CD4-positive, alpha-beta T cell treated with Interleukin-21 for 1 hour (primary cell): ENCODE data around the gene OR8K5.
"Not testable (repeated sequence)": the region's sequence is repeated elsewhere in the genome, so short reads cannot be mapped to it uniquely, and the experiment has no call there.

Source experiments
- DNase-seq: peaks from one replicate; pipeline ENCODE4 v3.0.0-alpha.2; 2020

OR8K5 gene, protein sequence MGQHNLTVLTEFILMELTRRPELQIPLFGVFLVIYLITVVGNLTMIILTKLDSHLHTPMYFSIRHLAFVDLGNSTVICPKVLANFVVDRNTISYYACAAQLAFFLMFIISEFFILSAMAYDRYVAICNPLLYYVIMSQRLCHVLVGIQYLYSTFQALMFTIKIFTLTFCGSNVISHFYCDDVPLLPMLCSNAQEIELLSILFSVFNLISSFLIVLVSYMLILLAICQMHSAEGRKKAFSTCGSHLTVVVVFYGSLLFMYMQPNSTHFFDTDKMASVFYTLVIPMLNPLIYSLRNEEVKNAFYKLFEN

DNA sequence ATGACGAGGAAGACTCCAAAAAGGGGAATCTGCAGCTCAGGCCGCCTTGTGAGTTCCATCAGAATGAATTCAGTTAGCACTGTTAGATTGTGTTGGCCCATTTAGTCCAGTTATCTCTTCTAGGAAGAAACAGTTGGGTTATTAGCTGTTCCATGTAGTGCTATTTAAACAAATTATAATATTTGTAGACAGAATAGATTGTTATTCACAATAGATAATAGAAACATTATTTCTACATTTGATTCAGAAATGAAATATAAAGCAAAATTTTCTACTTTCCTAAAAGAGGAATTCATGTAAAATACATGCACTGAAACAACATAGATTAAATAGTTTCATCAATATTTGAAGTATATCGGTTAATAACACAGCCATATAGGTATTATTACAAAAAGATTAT lies at the start of gene OR8K5:
OR8K5 (minus strand) TSS at position 101 of the 400 bp plus-strand sequence; CDS start at position 101, 0 bp downstream.
- DNase-seq = no peak

DNA sequence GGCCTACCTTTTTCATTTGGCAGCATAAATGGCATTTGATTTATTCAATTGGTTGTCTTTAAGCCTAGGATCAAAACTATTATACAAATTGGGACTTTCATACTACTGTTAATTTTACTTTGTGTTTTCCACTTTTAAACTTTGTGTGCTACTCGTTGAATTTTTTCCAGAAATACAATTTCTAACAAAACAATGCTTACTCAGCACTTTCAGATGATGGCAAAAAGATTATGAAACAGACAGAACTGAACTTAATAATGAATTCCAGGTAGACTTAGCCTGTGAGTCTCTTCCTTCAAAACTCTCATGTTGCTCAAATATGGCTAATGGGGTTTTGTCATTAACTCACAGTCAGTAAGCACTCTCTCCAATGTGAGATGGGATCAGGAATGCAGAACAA lies 47.7 kb upstream of the OR8K5 start:
- no peak for DNase-seq

- no peak for DNase-seq
Observed at GRCh38 chr11:56197367-56197766, 37.2 kb upstream of the OR8K5 start.

- no peak for DNase-seq
Observed at GRCh38 chr11:56196705-56197104, 36.6 kb upstream of the OR8K5 start.

GRCh38 chr11:56188602-56189001 lies 28.5 kb upstream of the OR8K5 start:
- no peak for DNase-seq

- no peak for DNase-seq
Observed at GRCh38 chr11:56183459-56183858, 23.3 kb upstream of the OR8K5 start.

- DNase-seq = no peak
Observed at GRCh38 chr11:56176318-56176717, 16.2 kb upstream of the OR8K5 start, which contains the start of gene OR5J2. OR5J2 (plus strand) TSS chr11:56176618; CDS start chr11:56176618, 0 bp downstream.

DNA sequence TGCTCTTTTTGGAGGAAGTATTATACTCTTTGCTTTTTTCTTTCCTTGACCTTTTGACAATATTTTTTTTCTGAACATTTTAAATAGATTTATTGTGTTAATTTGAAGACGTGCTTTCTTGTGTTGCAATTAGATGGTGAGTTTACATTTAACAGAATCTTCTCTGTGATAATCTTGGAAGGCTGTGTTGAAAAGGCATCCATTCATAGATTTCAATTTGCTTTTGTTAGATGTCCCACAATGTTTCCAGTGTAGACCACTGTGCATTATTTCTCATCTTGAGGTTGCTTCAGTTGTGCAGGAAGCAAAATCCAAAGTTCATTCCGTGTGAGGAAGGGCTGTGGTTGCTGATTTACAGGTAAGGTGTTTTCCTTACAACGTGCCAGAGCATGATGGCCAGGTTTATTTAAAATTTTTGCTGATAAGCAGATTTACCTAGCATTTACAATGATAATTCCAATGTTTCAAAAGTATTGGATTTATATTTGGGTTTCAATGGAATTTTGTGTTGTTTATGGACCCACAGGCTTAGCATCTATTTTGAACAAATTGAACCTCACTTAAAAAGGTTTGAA lies 12.2 kb upstream of the OR8K5 start:
- no peak for DNase-seq

DNA sequence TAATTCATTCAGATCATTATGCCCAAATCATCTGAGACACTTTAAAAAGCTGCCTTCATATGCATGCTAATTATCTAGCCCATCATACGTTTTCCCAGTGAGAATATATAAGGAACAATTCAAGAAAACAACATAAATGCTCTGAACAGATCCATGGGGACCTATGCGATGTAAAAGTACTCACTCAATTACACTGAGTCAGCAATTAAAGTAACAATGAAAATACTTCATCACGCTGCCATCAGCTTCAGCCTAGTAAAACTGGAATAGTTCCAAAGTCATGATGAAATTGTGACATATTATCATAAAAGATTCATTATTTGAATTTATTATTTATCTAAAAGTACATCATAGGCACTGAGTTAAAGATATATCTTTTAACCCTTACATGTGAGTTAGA lies 3.7 kb upstream of the OR8K5 start:
- no peak for DNase-seq

- DNase-seq = no peak
Observed at GRCh38 chr11:56152333-56152732, 7.8 kb downstream of the OR8K5 start.

GRCh38 chr11:56151376-56151775 lies 8.7 kb downstream of the OR8K5 start:
- DNase-seq = no peak

DNA sequence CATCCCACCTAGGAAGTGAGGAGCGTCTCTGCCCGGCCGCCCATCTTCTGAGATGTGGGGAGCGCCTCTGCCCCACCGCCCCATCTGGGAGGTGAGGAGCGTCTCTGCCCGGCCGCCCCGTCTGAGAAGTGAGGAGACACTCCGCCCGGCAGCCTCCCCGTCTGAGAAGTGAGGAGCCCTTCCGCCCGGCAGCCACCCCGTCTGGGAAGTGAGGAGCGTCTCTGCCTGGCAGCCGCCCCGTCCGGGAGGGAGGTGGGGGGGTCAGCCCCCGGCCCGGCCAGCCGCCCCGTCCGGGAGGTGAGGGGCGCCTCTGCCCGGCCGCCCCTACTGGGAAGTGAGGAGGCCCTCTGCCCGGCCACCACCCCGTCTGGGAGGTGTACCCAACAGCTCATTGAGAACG lies 16.4 kb downstream of the OR8K5 start:
- DNase-seq = not testable (repeated sequence)

DNA sequence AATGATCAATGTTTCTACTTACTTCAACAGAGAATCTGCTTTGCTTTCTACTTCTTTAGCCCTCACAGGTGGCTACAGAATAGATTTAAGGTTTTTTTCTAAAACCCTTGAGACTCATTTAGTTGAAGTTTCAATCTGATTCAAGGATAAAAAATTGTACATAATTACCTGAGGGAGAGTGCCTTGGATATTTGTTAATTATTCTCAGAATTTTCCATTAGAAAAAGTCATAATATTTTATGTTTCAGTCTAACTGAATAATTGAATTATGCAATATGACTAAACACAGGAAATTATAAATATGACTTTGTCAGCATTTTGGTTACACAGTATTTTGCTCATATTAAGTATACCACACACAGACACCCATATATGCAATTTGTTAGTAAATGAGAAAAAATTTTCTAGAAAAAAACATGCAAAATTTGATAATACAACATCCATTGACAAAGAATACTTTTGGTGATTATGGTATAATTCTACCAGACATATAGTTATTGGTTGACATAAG lies 19.9 kb downstream of the OR8K5 start, which contains the start of gene OR8J3:
OR8J3 (minus strand) TSS at position 51 of the 511 bp plus-strand sequence. CDS start 2,483 bp downstream, outside the sequence.
- DNase-seq = no peak

DNA sequence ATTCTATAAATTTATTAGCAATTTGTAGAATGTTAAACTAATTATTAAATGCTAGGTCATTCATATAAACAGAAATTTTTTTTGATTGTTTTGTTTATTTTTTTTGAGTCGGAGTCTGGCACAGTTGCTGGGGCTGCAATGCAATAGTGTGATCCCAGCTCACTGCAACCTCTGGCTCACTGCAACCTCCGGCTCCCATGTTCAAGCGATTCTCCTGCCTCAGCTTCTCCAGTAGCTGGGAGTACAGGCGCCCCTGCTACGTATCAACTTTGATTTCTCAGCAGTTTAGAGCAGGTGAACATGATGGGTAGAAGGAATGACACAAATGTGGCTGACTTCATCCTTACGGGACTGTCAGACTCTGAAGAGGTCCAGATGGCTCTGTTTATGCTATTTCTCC lies 38.0 kb downstream of the OR8K5 start, which contains the start of gene OR8H3:
OR8H3 (plus strand) TSS at position 301 of the 400 bp plus-strand sequence; CDS start at position 301, 0 bp downstream.
- DNase-seq = no peak
